Ovary (tissue), 3 donors: ENCODE results near the gene ADM5.

ENCODE experiments used
- CTCF ChIP-seq, 3 donors: fragments of 450-650 bp in 2 of 3; fragments of 200-600 bp in 1 of 3; IDR thresholded peaks; one replicate each; pipeline versions ENCODE4 v1.5.1 to v1.8.0; 2016 to 2022; ENCODE audit warnings: antibody characterized with exemption in 3 of 3, mild to moderate bottlenecking in 1 of 3
- EP300 ChIP-seq: sonication (generic); formaldehyde crosslinking; IDR thresholded peaks from one replicate; pipeline ENCODE4 v1.6.1; 2017; ENCODE audit warnings: antibody characterized with exemption
- POLR2A ChIP-seq: fragments of 450-650 bp; IDR thresholded peaks from one replicate; pipeline ENCODE4 v1.6.1; 2017; ENCODE audit warnings: antibody characterized with exemption, mild to moderate bottlenecking, moderate library complexity
- donor health status: DM: no; HTN: no; CAD: no.

DNA sequence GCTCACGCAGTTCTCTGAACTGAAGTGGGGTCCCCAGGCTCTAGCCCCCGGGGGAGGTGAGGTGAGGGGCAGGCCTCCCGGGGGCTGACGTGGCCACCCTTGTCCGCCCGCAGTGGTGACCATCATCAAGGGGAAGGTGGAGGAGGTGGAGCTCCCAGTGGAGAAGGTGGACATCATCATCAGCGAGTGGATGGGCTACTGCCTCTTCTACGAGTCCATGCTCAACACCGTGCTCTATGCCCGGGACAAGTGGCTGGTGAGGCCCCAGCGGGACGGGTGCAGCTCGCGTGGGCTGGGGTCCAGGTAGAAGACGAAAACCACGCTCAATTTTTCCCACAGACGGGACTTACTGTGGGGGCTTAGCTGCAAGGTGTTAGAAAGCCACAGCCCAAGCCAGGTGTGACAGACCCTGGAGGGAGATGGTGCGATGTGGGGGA lies 5.6 kb upstream of the ADM5 start:
- TF ChIP-seq CTCF (IDR thresholded peaks at IDR 0.05) (no peak), POLR2A (no peak), EP300 (no peak)
